MM.1S (cell line): ENCODE results near the gene LYRM4.

Experiments used
- DNase-seq: peaks from one replicate; pipeline ENCODE4 v3.0.0-alpha.2; 2015
- H2AFZ ChIP-seq: fragments of 300-600 bp; sonication (generic); 2 replicates; pipeline ENCODE4 v1.6.0; 2016; ENCODE audit warnings: antibody characterized with exemption, low read length
- H3F3A ChIP-seq: fragments of 300-600 bp; sonication (generic); 2 replicates; pipeline ENCODE4 v1.6.1; 2016; ENCODE audit warnings: mild to moderate bottlenecking, antibody characterized with exemption, low read length, moderate library complexity, mixed read lengths; ENCODE audit not compliant: insufficient read depth
- H3K27ac ChIP-seq: fragments of 300-600 bp; sonication (generic); 2 replicates; pipeline ENCODE4 v1.5.1; 2016; ENCODE audit warnings: mild to moderate bottlenecking, low read length
- H3K27me3 ChIP-seq: fragments of 300-600 bp; sonication (generic); replicated peaks from 2 replicates; pipeline ENCODE4 v1.6.0; 2016; ENCODE audit warnings: low read length; ENCODE audit not compliant: insufficient read depth
- H3K36me3 ChIP-seq: fragments of 300-600 bp; sonication (generic); replicated peaks from 2 replicates; pipeline ENCODE4 v1.6.1; 2016; ENCODE audit warnings: mild to moderate bottlenecking, low read length, mixed read lengths; ENCODE audit not compliant: insufficient read depth
- H3K4me1 ChIP-seq: fragments of 300-600 bp; sonication (generic); 2 replicates; pipeline ENCODE4 v1.6.1; 2016; ENCODE audit warnings: low read length, mixed read lengths
- H3K4me2 ChIP-seq: fragments of 300-600 bp; sonication (generic); 2 replicates; pipeline ENCODE4 v1.6.0; 2016; ENCODE audit warnings: low read depth, low read length
- H3K4me3 ChIP-seq: fragments of 300-600 bp; sonication (generic); 2 replicates; pipeline ENCODE4 v1.5.1; 2016; ENCODE audit warnings: low read length, mixed read lengths
- H3K79me2 ChIP-seq: fragments of 300-600 bp; sonication (generic); 2 replicates; pipeline ENCODE4 v1.6.1; 2016; ENCODE audit warnings: mixed run types, low read length, mixed read lengths
- H3K9ac ChIP-seq: fragments of 300-600 bp; sonication (generic); 2 replicates; pipeline ENCODE4 v1.6.1; 2016; ENCODE audit warnings: low read length, mixed read lengths
- H3K9me2 ChIP-seq: fragments of 300-600 bp; sonication (generic); replicated peaks from 2 replicates; pipeline ENCODE4 v1.6.1; 2016; ENCODE audit warnings: mild to moderate bottlenecking, low read length, mixed read lengths; ENCODE audit not compliant: insufficient read depth
- H3K9me3 ChIP-seq: fragments of 300-600 bp; sonication (generic); replicated peaks from 2 replicates; pipeline ENCODE4 v1.6.1; 2016; ENCODE audit warnings: mild to moderate bottlenecking, low read length, mixed read lengths; ENCODE audit not compliant: insufficient read depth
- H4K20me1 ChIP-seq: fragments of 300-600 bp; sonication (generic); 2 replicates; pipeline ENCODE4 v1.6.1; 2016; ENCODE audit warnings: mild to moderate bottlenecking, low read length, moderate library complexity, mixed read lengths; ENCODE audit not compliant: insufficient read depth
- EZH2 ChIP-seq: fragments of 300-600 bp; sonication (generic); optimal IDR thresholded peaks from 2 replicates; pipeline ENCODE3; 2017; ENCODE audit warnings: low read depth, mild to moderate bottlenecking, antibody characterized with exemption, low read length, mixed read lengths
- EZH2phosphoT487 ChIP-seq: fragments of 300-600 bp; sonication (generic); IDR thresholded peaks from 2 replicates; pipeline ENCODE4 v1.6.1; 2018; ENCODE audit warnings: antibody characterized with exemption, low read length
- TF ChIP-seq, protein P1 (sequence below): fragments of 300-600 bp; sonication (generic); IDR thresholded peaks from 2 replicates; pipeline ENCODE4 v1.5.1; 2016; ENCODE audit warnings: antibody characterized with exemption, low read length, mixed read lengths

Gene LYRM4

DNA sequence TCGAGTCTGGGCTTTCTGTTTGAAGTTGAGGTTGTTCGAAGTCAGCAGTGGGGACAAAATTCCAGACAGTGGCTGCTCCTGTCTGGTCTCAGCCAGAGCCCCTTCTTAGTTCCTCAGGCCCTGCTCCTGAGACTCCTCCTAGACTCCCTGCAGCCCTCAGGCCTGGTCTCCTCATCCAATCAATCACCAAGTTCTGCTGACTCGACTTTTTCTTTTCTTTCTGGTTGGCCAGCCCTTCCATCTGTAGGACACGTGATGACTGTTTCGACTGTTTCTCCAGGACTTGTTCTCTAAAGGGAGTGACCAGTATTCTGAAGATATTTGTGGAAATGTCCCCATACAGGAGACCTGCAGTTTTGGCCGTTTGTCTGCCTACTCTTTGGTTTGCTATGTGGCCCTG, 156.1 kb downstream of the LYRM4 start:
- no peak overlapping the region for H2AFZ ChIP-seq
- H3K4me1 ChIP-seq, result no peaks in the 10 kb centered on the region
- H3K4me3 ChIP-seq, result no peak overlapping the region
- no peak overlapping the region for H3K9ac ChIP-seq
- no peaks in the 10 kb centered on the region for H3K9me3 ChIP-seq
- no peaks in the 10 kb centered on the region for H3K9me2 ChIP-seq
- no peaks in the 10 kb centered on the region for H3K36me3 ChIP-seq
- DNase-seq, result no peak
- no peak overlapping the region for H3K27ac ChIP-seq
- TF ChIP-seq EZH2phosphoT487 (no peak), EZH2 (no peak)
- TF ChIP-seq, protein P1, sequence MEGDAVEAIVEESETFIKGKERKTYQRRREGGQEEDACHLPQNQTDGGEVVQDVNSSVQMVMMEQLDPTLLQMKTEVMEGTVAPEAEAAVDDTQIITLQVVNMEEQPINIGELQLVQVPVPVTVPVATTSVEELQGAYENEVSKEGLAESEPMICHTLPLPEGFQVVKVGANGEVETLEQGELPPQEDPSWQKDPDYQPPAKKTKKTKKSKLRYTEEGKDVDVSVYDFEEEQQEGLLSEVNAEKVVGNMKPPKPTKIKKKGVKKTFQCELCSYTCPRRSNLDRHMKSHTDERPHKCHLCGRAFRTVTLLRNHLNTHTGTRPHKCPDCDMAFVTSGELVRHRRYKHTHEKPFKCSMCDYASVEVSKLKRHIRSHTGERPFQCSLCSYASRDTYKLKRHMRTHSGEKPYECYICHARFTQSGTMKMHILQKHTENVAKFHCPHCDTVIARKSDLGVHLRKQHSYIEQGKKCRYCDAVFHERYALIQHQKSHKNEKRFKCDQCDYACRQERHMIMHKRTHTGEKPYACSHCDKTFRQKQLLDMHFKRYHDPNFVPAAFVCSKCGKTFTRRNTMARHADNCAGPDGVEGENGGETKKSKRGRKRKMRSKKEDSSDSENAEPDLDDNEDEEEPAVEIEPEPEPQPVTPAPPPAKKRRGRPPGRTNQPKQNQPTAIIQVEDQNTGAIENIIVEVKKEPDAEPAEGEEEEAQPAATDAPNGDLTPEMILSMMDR, result no peak
- H4K20me1 ChIP-seq, result no peaks in the 10 kb centered on the region
- H3F3A ChIP-seq, result no peaks in the 10 kb centered on the region
- no peaks in the 10 kb centered on the region for H3K27me3 ChIP-seq
- no peak overlapping the region for H3K4me2 ChIP-seq
- H3K79me2 ChIP-seq, result no peaks in the 10 kb centered on the region

DNA sequence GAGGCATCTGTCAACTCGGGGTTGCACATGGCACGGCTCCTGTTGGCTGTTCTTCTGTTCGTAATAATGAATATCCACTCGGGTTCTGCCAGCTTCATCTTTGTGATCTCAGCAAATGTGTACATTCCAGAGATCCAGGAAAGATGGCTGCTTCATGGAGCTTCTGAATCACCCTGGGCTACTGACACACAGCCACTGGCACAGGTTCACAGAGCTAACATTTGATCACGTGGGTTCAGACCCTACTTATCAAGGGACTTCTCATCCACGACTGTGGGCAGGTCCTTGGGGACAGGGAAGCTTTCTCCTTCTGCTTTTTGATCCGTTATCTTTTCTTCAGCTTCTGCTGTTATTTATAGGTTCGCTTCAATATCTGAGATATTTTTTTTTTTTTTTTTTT, 157.5 kb downstream of the LYRM4 start:
- H3K9ac ChIP-seq, result no peak overlapping the region
- no peak overlapping the region for H3K27ac ChIP-seq
- no peaks in the 10 kb centered on the region for H3K4me1 ChIP-seq
- no peaks in the 10 kb centered on the region for H3F3A ChIP-seq
- no peaks in the 10 kb centered on the region for H3K79me2 ChIP-seq
- H3K27me3 ChIP-seq, result no peaks in the 10 kb centered on the region
- H3K4me3 ChIP-seq, result no peak overlapping the region
- H2AFZ ChIP-seq, result no peak overlapping the region
- no peak for DNase-seq
- no peaks in the 10 kb centered on the region for H3K36me3 ChIP-seq
- H3K9me2 ChIP-seq, result no peaks in the 10 kb centered on the region
- TF ChIP-seq EZH2phosphoT487 (no peak), EZH2 (no peak)
- TF ChIP-seq, protein P1, result no peak
- no peak overlapping the region for H3K4me2 ChIP-seq
- no peaks in the 10 kb centered on the region for H4K20me1 ChIP-seq
- no peaks in the 10 kb centered on the region for H3K9me3 ChIP-seq

DNA sequence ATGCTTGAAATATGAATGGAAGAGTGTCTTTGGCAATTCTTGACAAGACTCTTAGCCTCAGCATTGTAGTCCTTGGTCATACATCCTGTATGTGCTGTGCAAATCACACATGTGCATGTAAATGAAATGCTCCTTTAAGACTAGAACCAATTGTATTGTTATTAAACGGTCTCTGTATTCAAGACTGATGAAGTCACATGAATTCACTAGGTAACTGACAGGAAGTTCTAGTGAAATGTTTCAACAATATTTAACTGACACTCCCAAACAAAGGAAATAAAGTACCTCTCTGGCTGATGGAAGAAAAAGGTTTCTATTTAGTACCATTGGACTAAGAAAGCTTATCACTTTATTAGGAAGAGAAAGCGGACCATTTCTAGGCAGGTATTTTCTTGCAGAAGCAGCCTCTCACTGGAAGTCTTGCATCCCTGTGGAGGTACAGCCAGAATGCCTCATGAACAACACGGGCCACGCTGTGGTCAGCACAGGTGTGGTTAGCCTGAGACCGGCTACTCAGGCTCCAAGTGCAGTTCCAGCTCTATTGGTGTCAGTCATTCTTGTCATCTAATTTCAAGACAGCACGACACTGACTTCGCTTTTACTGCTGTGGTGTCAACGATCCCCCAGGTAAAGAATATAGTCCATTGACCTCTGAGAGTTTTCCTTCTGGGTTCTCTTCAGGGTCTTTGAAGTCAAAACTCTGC, 158.3 kb downstream of the LYRM4 start:
- Histone ChIP-seq H3K27me3 (no peaks in the 10 kb centered on the region), H2AFZ (no peak overlapping the region), H4K20me1 (no peaks in the 10 kb centered on the region), H3K9me2 (no peaks in the 10 kb centered on the region), H3K36me3 (no peaks in the 10 kb centered on the region), H3K4me3 (no peak overlapping the region), H3K27ac (no peak overlapping the region), H3F3A (no peaks in the 10 kb centered on the region), H3K4me2 (no peak overlapping the region), H3K9me3 (no peaks in the 10 kb centered on the region), H3K4me1 (no peaks in the 10 kb centered on the region), H3K79me2 (no peaks in the 10 kb centered on the region), H3K9ac (no peak overlapping the region)
- TF ChIP-seq, protein P1, result no peak
- TF ChIP-seq EZH2 (no peak), EZH2phosphoT487 (no peak)
- DNase-seq, result no peak
